Measurements from ENCODE around the gene ARID1B. TPM values are rescaled to one million over a fixed set of nuclear protein-coding genes. Genes with fewer than 3 reads are reported as not detected.

The ARID1B gene
- total and polyA plus RNA-seq, 8 donors = 67.6 to 102 (median 99.0) TPM

DNA sequence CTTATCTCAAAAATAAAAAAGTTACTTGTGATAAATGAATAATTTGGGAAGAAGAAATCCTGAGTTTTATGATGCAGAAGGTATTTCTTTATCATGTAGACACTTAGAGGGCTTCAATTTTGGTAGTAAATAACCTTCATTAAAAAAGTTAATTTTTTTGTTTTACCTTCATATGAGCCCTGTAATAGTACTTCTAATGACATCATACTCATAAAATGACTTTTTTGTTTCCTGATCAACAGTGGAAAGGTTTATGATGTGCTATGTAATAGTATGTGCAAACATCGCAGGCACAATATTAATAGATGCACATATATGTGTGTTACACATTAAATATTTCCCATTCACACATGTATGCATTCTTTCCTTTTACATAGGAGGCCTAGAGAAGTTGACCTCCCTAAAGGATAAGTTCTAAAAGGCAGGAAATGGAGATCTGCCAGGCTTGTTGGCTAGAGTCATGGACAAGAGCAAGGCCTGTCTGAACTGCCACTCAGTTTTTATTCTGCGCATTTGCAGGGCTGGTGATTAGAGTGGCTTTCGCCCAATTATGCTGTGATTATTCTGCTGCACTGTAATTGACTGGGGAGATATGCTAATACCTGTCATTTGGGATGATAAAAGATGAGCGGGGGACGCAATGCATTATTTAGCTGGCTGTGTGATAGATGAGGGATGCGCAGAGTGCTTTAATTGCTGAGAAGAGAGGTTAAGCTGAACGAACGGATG is 273.5 kb downstream of the ARID1B start:
- Histone ChIP-seq H3K4me1 (peaks cover 3 to 22% of the 10 kb centered on the region in 2 donors), H3K36me3 (no peaks in the 10 kb centered on the region), H3K9me3 (no peaks in the 10 kb centered on the region), H3K27me3 (no peaks in the 10 kb centered on the region), H3K4me3 (no peak overlapping the region), H3K27ac (no peak overlapping the region)
- intact Hi-C loops (cut with DNase I) = no loop called here
- DNase-seq (peak in 2 of 4 donors; percentile 26 to 41), ATAC-seq (no peak)
- TF ChIP-seq, protein P1, sequence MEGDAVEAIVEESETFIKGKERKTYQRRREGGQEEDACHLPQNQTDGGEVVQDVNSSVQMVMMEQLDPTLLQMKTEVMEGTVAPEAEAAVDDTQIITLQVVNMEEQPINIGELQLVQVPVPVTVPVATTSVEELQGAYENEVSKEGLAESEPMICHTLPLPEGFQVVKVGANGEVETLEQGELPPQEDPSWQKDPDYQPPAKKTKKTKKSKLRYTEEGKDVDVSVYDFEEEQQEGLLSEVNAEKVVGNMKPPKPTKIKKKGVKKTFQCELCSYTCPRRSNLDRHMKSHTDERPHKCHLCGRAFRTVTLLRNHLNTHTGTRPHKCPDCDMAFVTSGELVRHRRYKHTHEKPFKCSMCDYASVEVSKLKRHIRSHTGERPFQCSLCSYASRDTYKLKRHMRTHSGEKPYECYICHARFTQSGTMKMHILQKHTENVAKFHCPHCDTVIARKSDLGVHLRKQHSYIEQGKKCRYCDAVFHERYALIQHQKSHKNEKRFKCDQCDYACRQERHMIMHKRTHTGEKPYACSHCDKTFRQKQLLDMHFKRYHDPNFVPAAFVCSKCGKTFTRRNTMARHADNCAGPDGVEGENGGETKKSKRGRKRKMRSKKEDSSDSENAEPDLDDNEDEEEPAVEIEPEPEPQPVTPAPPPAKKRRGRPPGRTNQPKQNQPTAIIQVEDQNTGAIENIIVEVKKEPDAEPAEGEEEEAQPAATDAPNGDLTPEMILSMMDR (IDR thresholded peaks at IDR 0.05) = no peak

DNA sequence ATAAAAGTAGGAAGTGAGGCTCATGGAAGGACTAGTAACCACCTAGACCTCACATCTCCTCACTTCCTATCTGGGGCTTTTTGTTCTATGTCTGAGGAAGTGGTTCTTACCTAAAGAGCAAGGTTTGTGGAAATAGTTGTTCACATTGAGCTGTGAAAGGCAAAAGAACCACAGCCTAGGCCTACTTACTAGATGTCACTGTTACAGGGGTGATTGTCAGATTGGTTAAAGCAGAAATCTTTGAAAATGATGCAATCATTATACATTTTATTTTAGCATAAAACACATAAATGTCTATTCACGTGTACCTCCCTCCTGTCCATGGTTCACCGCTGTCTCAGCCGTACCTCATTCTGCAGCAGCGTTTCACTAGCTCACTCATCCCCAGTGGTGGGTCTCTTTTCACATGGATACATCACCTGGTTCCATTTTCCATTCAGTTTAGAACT is 277.4 kb downstream of the ARID1B start:
- intact Hi-C loops (cut with DNase I) = no loop called here
- TF ChIP-seq, protein P1 (IDR thresholded peaks at IDR 0.05) = no peak
- Histone ChIP-seq H3K27ac (no peak overlapping the region), H3K9me3 (no peaks in the 10 kb centered on the region), H3K4me3 (no peak overlapping the region), H3K36me3 (no peaks in the 10 kb centered on the region), H3K4me1 (peaks cover 4 to 17% of the 10 kb centered on the region in 2 donors), H3K27me3 (no peaks in the 10 kb centered on the region)
- ATAC-seq (no peak), DNase-seq (no peak)

DNA sequence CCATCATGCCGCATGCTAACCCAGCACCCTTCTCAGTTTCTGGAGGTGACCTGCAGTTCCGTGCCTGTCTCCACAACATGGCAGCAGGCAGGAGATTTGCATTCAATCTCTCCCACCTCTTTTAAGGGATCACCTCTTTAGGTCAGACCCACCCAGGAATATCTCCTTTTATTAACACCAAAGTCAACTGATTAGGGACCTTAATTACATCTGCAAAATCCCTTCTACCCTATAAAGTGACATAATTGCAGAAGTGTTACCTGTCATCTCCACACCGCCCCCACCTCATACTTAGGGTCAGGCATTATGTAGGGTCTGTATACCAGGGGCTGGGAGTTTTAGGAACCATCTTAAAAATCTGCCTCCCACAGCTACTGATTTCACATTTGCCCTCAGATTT is 278.7 kb downstream of the ARID1B start:
- intact Hi-C loops (cut with DNase I) = no loop called here
- TF ChIP-seq, protein P1 (IDR thresholded peaks at IDR 0.05) = no peak
- H3K27ac ChIP-seq = no peak overlapping the region
- no peak overlapping the region for H3K4me3 ChIP-seq
- ATAC-seq = no peak
- H3K36me3 ChIP-seq = no peaks in the 10 kb centered on the region
- no peaks in the 10 kb centered on the region for H3K9me3 ChIP-seq
- H3K4me1 ChIP-seq = peaks cover 6 to 22% of the 10 kb centered on the region in 2 donors
- DNase-seq = no peak
- H3K27me3 ChIP-seq = no peaks in the 10 kb centered on the region

DNA sequence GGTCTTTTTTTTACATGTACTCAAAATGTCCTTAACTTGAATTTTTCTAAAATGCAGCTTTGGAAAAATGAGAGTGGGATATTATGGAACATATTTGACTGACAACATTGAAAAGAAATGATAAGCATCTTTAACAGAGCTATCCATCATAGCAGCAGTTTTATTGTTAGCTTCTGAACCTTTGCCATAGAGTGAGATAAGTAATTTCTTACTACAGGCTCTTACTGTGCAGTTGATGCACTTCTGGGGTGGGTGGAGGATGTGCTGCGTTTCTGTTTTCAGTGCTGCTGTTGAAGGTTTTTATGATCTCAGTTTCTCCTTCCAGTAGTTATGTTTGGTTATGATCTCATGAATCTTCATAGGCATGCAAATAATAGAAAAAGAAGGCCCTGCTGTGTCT is 279.1 kb downstream of the ARID1B start:
- no peak for ATAC-seq

DNA sequence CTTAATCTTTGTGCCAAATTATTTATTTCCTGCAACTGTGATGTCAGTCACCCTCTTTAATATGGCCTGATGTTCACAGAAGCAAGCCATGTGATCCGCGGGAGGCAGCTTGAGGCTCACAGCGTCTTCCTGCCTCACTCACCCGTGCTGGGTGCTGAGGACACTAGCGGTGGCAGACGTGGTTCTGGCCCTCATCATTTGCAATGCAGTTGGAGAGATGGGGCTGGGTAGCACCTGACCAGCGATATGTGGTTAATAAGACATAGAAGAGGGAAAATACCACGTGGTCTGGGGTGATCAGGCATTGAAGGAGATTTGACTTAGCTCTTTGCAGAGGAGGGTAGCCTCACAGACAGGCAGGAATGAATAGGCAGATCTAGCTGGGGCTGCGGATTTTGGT is 281.4 kb downstream of the ARID1B start:
- Histone ChIP-seq H3K9me3 (no peaks in the 10 kb centered on the region), H3K36me3 (no peaks in the 10 kb centered on the region), H3K4me1 (peaks cover 6 to 22% of the 10 kb centered on the region in 2 donors), H3K27ac (no peak overlapping the region), H3K27me3 (no peaks in the 10 kb centered on the region), H3K4me3 (no peak overlapping the region)
- TF ChIP-seq, protein P1 (IDR thresholded peaks at IDR 0.05) = no peak
- intact Hi-C loops (cut with DNase I) = no loop called here
- no peak for DNase-seq
- ATAC-seq = no peak

More for the DNA sequence above, 279.1 kb downstream of the ARID1B start:
- Histone ChIP-seq H3K9me3 (no peaks in the 10 kb centered on the region), H3K27ac (no peak overlapping the region), H3K4me3 (no peak overlapping the region), H3K4me1 (peaks cover 6 to 22% of the 10 kb centered on the region in 2 donors), H3K27me3 (no peaks in the 10 kb centered on the region), H3K36me3 (no peaks in the 10 kb centered on the region)
- TF ChIP-seq, protein P1 (IDR thresholded peaks at IDR 0.05) = no peak
- no peak for DNase-seq
- intact Hi-C loops (cut with DNase I) = no loop called here
